Measurements from ENCODE around the gene PML. TPM values are rescaled to one million over a fixed set of nuclear protein-coding genes. Genes with fewer than 3 reads are reported as not detected.

PML gene
- total and polyA plus RNA-seq, 2 of the 4 experiments (the other 2 are of a cell fraction), result 8.8 to 22.6 TPM

- peak overlapping the region; percentile 76 for H3K18ac ChIP-seq (ENCODE audit: low read depth, low read length)
- no peaks in the 10 kb centered on the region for H3K27me3 ChIP-seq (ENCODE audit: control insufficient read depth, insufficient read depth, low read length)
- BruUV-seq (replicated peaks), result no TSS peak
- peak overlapping the region; percentile 92 for H3K27ac ChIP-seq (ENCODE audit: insufficient read depth, low read length)
- H2AK9ac ChIP-seq (replicated peaks; ENCODE audit: low read depth, low read length, poor library complexity), result peak overlapping the region; percentile 97
- H4K8ac ChIP-seq (ENCODE audit: low read depth in 2 of 2, low read length in 2 of 2), result peak overlapping the region; percentile 63 to 97
- DNase-seq (no peak), ATAC-seq (ENCODE audit: low read depth) (no peak)
- peak overlapping the region; percentile 96 for H3K14ac ChIP-seq (replicated peaks; ENCODE audit: low read depth, low read length)
- H3K23ac ChIP-seq (ENCODE audit: low read depth, low read length), result peak overlapping the region; percentile 96
- H3K4me1 ChIP-seq (ENCODE audit: control insufficient read depth, insufficient read depth, low read length), result peaks cover 38% of the 10 kb centered on the region
- peak overlapping the region; percentile 99 for H2AK5ac ChIP-seq (ENCODE audit: low read depth, low read length)
- peak overlapping the region; percentile 83; the same call in 2 of the 3 replicates for H2BK15ac ChIP-seq (ENCODE audit: low read depth, low read length)
- 62% methylated on average over 2 of the region's 5 CpGs; no CpG with 5 or more reads in 1 of the 2 experiments for WGBS, 2 experiments (ENCODE audit: extremely low coverage in 2 of 2, insufficient read length in 1 of 2)
- ChIA-PET CTCF (interaction anchor here (1.1 to 1.3 kb wide), 2 partner anchors 13 to 31 kb away, joined by 3 to 4 read pairs; partner anchors contain the start of gene PML), POLR2A (ENCODE audit: unreplicated experiment) (no interaction called here)
- H2AFZ ChIP-seq (replicated peaks; ENCODE audit: low read length, poor library complexity), result peak overlapping the region; percentile 88
- H2BK5ac ChIP-seq (ENCODE audit: low read depth, low read length, poor library complexity, severe bottlenecking), result peak overlapping the region; percentile 98
- peak overlapping the region; percentile 66; the same call in 1 of the 2 replicates for H3K56ac ChIP-seq (ENCODE audit: extremely low read depth, insufficient read depth, low read length)
- TF ChIP-seq CHD1 (IDR thresholded peaks at IDR 0.05; ENCODE audit: low read depth, low read length) (no peak), ELK1 (IDR thresholded peaks at IDR 0.05; ENCODE audit: borderline replicate concordance, low read depth, low read length) (no peak)
- peak overlapping the region; percentile 99 for H3K4ac ChIP-seq (ENCODE audit: low read depth, low read length)
- H4K5ac ChIP-seq (ENCODE audit: low read depth, low read length), result peak overlapping the region; percentile 80
- peak overlapping the region; percentile 96 for H4K91ac ChIP-seq (ENCODE audit: insufficient read depth, low read depth, low read length)
- dilution Hi-C loops (cut with HindIII; ENCODE audit: low sequenced_read_pairs, unreplicated experiment) (no loop called here), in situ Hi-C loops (cut with MboI; ENCODE audit: low sequenced_read_pairs) (no loop called here), intact Hi-C loops (cut with micrococcal nuclease) (no loop called here)
- H3K36me3 ChIP-seq (ENCODE audit: control insufficient read depth, insufficient read depth, low read length), result no peaks in the 10 kb centered on the region
- no peak overlapping the region for H3K4me3 ChIP-seq (ENCODE audit: insufficient read depth, low read depth, low read length)
- H3K9me3 ChIP-seq (ENCODE audit: control insufficient read depth, insufficient read depth, low read length), result no peaks in the 10 kb centered on the region
- H2BK120ac ChIP-seq (ENCODE audit: low read depth, low read length), result peak overlapping the region; percentile 98
- H2BK20ac ChIP-seq (ENCODE audit: low read depth, low read length), result peak overlapping the region; percentile 98
- H3K79me1 ChIP-seq (ENCODE audit: low read depth in 1 of 2, low read length in 2 of 2), result peaks cover 0 to 8% of the 10 kb centered on the region in 2 experiments; a peak in 1 of 4 replicates
- 0 out of 2 replicates have a peak overlapping the region, but pooled peaks have one; percentile 12 for H3K9ac ChIP-seq (ENCODE audit: low read depth, low read length)
- peaks cover 27% of the 10 kb centered on the region for H3K9me1 ChIP-seq (ENCODE audit: insufficient read depth, low read length)
- no peak overlapping the region for H3K4me2 ChIP-seq (ENCODE audit: low read depth, low read length)
- no peaks in the 10 kb centered on the region for H4K20me1 ChIP-seq (ENCODE audit: insufficient read depth, low read length)
Measured at GRCh38 chr15:73981761-73982221, 12.7 kb upstream of the PML start.

All from IMR-90 (cell line).